ENCODE results near the gene SUMO2.

DNA sequence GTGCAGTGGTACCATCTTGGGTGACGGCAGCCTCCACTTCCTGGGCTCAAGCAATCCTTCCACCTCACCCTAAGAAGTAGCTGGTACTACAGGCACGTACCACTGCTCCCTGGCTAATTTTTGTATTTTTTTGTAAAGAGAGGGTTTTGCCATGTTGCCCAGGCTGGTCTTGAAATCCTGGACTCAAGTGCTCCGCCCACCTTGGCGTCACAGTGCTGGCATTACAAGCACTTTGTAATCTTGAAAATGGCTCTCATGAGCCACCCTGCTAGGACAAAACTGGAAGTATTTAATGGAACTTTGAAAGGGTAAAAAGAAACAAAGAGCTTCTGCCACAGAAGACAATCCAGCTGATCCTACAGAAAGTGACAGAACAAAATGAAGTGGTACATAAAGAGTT, 9.2 kb downstream of the SUMO2 start:
- TF ChIP-seq CTCF (IDR thresholded peaks at IDR 0.05) (no peak), POLR2A (IDR thresholded peaks at IDR 0.05) (no peak)
